Limb (tissue), 2 donors: ENCODE measurements around the gene ZNF668.

Experiments used
- DNase-seq, 2 donors: peaks; one replicate each; pipeline ENCODE4 v3.0.0-alpha.2; 2016; ENCODE audit errors: extremely low spot score in 2 of 2

The ZNF668 gene

GRCh38 chr16:31073970-31074813, at the start of gene ZNF668, which contains the start of gene ZNF646:
Gene ZNF668 (minus strand): TSS chr16:31074240. CDS start chr16:31064459, 9,781 bp downstream.
Gene ZNF646 (plus strand): TSS chr16:31074422. CDS start chr16:31076325, 1,903 bp downstream.
- DNase-seq = peak; percentile 96 to 100

GRCh38 chr16:31120129-31120528, 46.1 kb upstream of the ZNF668 start:
- no peak for DNase-seq

GRCh38 chr16:31118223-31119155, 44.4 kb upstream of the ZNF668 start:
- no peak for DNase-seq

- peak; percentile 99 for DNase-seq
These were observed 43.6 kb upstream of the ZNF668 start, which contains the start of gene KAT8 for GRCh38 chr16:31117384-31118222. Gene KAT8 (plus strand): TSS chr16:31117664. CDS start chr16:31117682, 18 bp downstream.

GRCh38 chr16:31114468-31114867, 40.4 kb upstream of the ZNF668 start:
- no peak for DNase-seq

GRCh38 chr16:31113121-31114120, 39.4 kb upstream of the ZNF668 start:
- no peak for DNase-seq

- no peak for DNase-seq
These were observed 38.7 kb upstream of the ZNF668 start for GRCh38 chr16:31112711-31113110.

GRCh38 chr16:31111881-31112466, 37.9 kb upstream of the ZNF668 start:
- no peak for DNase-seq

GRCh38 chr16:31110106-31111034, 36.3 kb upstream of the ZNF668 start:
- no peak for DNase-seq

- no peak for DNase-seq
These were observed 35.6 kb upstream of the ZNF668 start for GRCh38 chr16:31109622-31110021.

- no peak for DNase-seq
These were observed 34.9 kb upstream of the ZNF668 start for GRCh38 chr16:31108794-31109558.

- peak; percentile 65 to 85 for DNase-seq
These were observed 34.2 kb upstream of the ZNF668 start, which contains the start of gene BCKDK for GRCh38 chr16:31108035-31108793. Gene BCKDK (plus strand): TSS chr16:31108386. CDS start chr16:31109224, 838 bp downstream.

- no peak for DNase-seq
These were observed 33.4 kb upstream of the ZNF668 start for GRCh38 chr16:31107465-31107867.

GRCh38 chr16:31106509-31107464, 32.7 kb upstream of the ZNF668 start:
- no peak for DNase-seq

- peak; percentile 36 to 86 for DNase-seq
These were observed 31.7 kb upstream of the ZNF668 start for GRCh38 chr16:31105677-31106213.
